ENCODE measurements around the gene RCAN3. TPM values are rescaled to one million over a fixed set of nuclear protein-coding genes. Genes with fewer than 3 reads are reported as not detected.

RCAN3 gene
- total and polyA plus RNA-seq, 2 of the 4 experiments (the other 2 are of a cell fraction), result 4.0 to 5.9 TPM

DNA sequence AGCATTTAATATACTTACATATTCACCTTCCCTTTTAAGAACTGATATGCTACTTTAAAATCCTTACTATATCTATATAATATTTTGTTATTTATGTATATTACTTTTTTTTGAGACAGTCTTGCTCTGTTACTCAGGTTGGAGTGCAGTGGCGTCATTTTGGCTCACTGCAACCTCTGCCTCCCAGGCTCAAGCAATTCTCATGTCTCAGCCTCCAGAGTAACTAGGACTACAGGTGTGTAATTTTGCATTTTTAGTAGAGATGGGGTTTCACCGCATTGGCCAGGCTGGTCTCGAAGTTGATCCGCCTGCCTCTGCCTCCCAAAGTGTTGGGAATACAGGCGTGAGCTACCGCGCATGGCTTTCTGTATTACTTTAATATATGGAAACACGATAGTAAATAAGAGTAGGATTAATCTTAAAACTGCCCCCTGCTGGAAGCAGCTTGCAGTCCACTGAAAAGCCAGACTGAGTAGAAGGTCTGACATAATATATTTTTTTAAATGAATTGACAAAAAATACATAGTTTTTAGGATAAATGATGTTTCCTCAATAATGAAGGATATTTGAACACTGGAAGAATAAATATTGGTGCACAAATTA is 24.4 kb downstream of the RCAN3 start:
- no peak overlapping the region for H3K4me2 ChIP-seq (ENCODE audit: low read depth, low read length)
- H2AK9ac ChIP-seq (replicated peaks; ENCODE audit: low read depth, low read length, poor library complexity), result no peak overlapping the region
- no peak overlapping the region for H3K14ac ChIP-seq (replicated peaks; ENCODE audit: low read depth, low read length)
- H3K18ac ChIP-seq (ENCODE audit: low read depth, low read length), result no peak overlapping the region
- no peak overlapping the region for H3K27ac ChIP-seq (ENCODE audit: insufficient read depth, low read length)
- no peak overlapping the region for H3K4ac ChIP-seq (ENCODE audit: low read depth, low read length)
- H2BK5ac ChIP-seq (ENCODE audit: low read depth, low read length, poor library complexity, severe bottlenecking), result no peak overlapping the region
- ATAC-seq (ENCODE audit: low read depth), result peak; percentile 44; the same call in 1 of the 2 replicates
- no peak overlapping the region for H2AFZ ChIP-seq (replicated peaks; ENCODE audit: low read length, poor library complexity)
- DNase-seq, result peak; percentile 20
- ChIA-PET POLR2A (ENCODE audit: unreplicated experiment) (interaction anchor here (0.6 kb wide), 1 partner anchor 295 kb away, joined by 5 read pairs; no protein-coding TSS in a partner anchor), CTCF (interaction anchor here (0.6 to 1.5 kb wide), 6 partner anchors 10 to 328 kb away, joined by 3 to 9 read pairs (median 3); no protein-coding TSS in a partner anchor)
- H3K9me3 ChIP-seq (ENCODE audit: control insufficient read depth, insufficient read depth, low read length), result no peaks in the 10 kb centered on the region
- dilution Hi-C loops (cut with HindIII; ENCODE audit: low sequenced_read_pairs, unreplicated experiment), result no loop called here
- no peak overlapping the region for H3K23ac ChIP-seq (ENCODE audit: low read depth, low read length)
- intact Hi-C loops (cut with micrococcal nuclease), result loop anchor here (5.0 kb wide), 1 partner anchor 330 kb away; no protein-coding TSS in a partner anchor
- peak; percentile 44 for TF ChIP-seq SMC3 (IDR thresholded peaks at IDR 0.05; ENCODE audit: low read depth, low read length)
- TF ChIP-seq RAD21 (IDR thresholded peaks at IDR 0.05; ENCODE audit: low read length), result peak; percentile 37; the same call in 1 of the 2 replicates
- TF ChIP-seq, protein P1, sequence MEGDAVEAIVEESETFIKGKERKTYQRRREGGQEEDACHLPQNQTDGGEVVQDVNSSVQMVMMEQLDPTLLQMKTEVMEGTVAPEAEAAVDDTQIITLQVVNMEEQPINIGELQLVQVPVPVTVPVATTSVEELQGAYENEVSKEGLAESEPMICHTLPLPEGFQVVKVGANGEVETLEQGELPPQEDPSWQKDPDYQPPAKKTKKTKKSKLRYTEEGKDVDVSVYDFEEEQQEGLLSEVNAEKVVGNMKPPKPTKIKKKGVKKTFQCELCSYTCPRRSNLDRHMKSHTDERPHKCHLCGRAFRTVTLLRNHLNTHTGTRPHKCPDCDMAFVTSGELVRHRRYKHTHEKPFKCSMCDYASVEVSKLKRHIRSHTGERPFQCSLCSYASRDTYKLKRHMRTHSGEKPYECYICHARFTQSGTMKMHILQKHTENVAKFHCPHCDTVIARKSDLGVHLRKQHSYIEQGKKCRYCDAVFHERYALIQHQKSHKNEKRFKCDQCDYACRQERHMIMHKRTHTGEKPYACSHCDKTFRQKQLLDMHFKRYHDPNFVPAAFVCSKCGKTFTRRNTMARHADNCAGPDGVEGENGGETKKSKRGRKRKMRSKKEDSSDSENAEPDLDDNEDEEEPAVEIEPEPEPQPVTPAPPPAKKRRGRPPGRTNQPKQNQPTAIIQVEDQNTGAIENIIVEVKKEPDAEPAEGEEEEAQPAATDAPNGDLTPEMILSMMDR (conservative IDR thresholded peaks at IDR 0.05; ENCODE audit: low read depth, low read length), result peak; percentile 56
- TF ChIP-seq BHLHE40 (IDR thresholded peaks at IDR 0.05; ENCODE audit: low read depth, low read length), result no peak
- TF ChIP-seq MAFK (IDR thresholded peaks at IDR 0.05; ENCODE audit: low read depth, low read length), result no peak
- no peak overlapping the region for H4K5ac ChIP-seq (ENCODE audit: low read depth, low read length)
- H2AK5ac ChIP-seq (ENCODE audit: low read depth, low read length), result no peak overlapping the region
- no peaks in the 10 kb centered on the region for H3K27me3 ChIP-seq (ENCODE audit: control insufficient read depth, insufficient read depth, low read length)
- 0 out of 2 replicates have a peak, but pooled peaks cover 2% of the 10 kb centered on the region for H3K9me1 ChIP-seq (ENCODE audit: insufficient read depth, low read length)
- no peak overlapping the region for H4K8ac ChIP-seq (ENCODE audit: low read depth in 2 of 2, low read length in 2 of 2)
- no CpG with 5 or more reads among the region's 8 CpGs for WGBS, 2 experiments (ENCODE audit: extremely low coverage in 2 of 2, insufficient read length in 1 of 2)
- no peak overlapping the region for H2BK20ac ChIP-seq (ENCODE audit: low read depth, low read length)
- no peak overlapping the region for H2BK120ac ChIP-seq (ENCODE audit: low read depth, low read length)
- no peak overlapping the region for H3K56ac ChIP-seq (ENCODE audit: extremely low read depth, insufficient read depth, low read length)
- no peaks in the 10 kb centered on the region for H3K4me1 ChIP-seq (ENCODE audit: control insufficient read depth, insufficient read depth, low read length)
- H2BK15ac ChIP-seq (ENCODE audit: low read depth, low read length), result no peak overlapping the region
- no TSS peak for BruUV-seq (replicated peaks)
- H3K4me3 ChIP-seq (ENCODE audit: insufficient read depth, low read depth, low read length), result no peak overlapping the region
- no peak overlapping the region for H3K9ac ChIP-seq (ENCODE audit: low read depth, low read length)
- 0 out of 4 replicates have a peak, but pooled peaks cover 0 to 5% of the 10 kb centered on the region in 2 experiments for H3K79me1 ChIP-seq (ENCODE audit: low read depth in 1 of 2, low read length in 2 of 2)
- in situ Hi-C loops (cut with MboI; ENCODE audit: low sequenced_read_pairs), result no loop called here
- H3K36me3 ChIP-seq (ENCODE audit: control insufficient read depth, insufficient read depth, low read length), result no peaks in the 10 kb centered on the region
- H4K20me1 ChIP-seq (ENCODE audit: insufficient read depth, low read length), result no peaks in the 10 kb centered on the region
- H4K91ac ChIP-seq (ENCODE audit: insufficient read depth, low read depth, low read length), result no peak overlapping the region

Data from IMR-90 (cell line).